Endodermal cell (in vitro differentiated cells): ENCODE data around the gene XAB2. TPM values are rescaled to one million over a fixed set of nuclear protein-coding genes. Genes with fewer than 3 reads are reported as not detected.

Experiments
- DNase-seq: peaks from one replicate; pipeline ENCODE4 v3.0.0-alpha.2; 2017
- H3K27ac ChIP-seq: 2 replicates; pipeline ENCODE4 v1.5.1; 2013; ENCODE audit warnings: mild to moderate bottlenecking, low read depth, low read length, moderate library complexity
- H3K27me3 ChIP-seq: 2 replicates; pipeline ENCODE4 v1.6.1; 2013; ENCODE audit warnings: mild to moderate bottlenecking, low read length, moderate library complexity; ENCODE audit not compliant: insufficient read depth, control insufficient read depth, poor library complexity, severe bottlenecking
- H3K36me3 ChIP-seq: 2 replicates; pipeline ENCODE4 v1.7.0; 2013; ENCODE audit warnings: mild to moderate bottlenecking, low read length, moderate library complexity; ENCODE audit not compliant: control insufficient read depth, insufficient read depth
- H3K4me1 ChIP-seq: one replicate; pipeline ENCODE4 v1.7.0; 2013; ENCODE audit warnings: low read length; ENCODE audit not compliant: control insufficient read depth, insufficient read depth
- H3K4me3 ChIP-seq: 2 replicates; pipeline ENCODE4 v1.5.1; 2013; ENCODE audit warnings: mild to moderate bottlenecking, low read length, moderate library complexity
- H3K9ac ChIP-seq: 2 replicates; pipeline ENCODE4 v1.6.1; 2013; ENCODE audit warnings: mild to moderate bottlenecking, low read length, moderate library complexity; ENCODE audit not compliant: poor library complexity, severe bottlenecking; ENCODE audit errors: extremely low read depth
- H3K9me3 ChIP-seq: 2 replicates; pipeline ENCODE4 v1.6.1; 2013; ENCODE audit warnings: mild to moderate bottlenecking, low read length, moderate library complexity; ENCODE audit not compliant: control insufficient read depth
- H3K27ac Mint-ChIP-seq: 2 replicates; pipeline ENCODE4 v1.8.0; 2020; ENCODE audit warnings: mixed read lengths
- H3K27me3 Mint-ChIP-seq: 2 replicates; pipeline ENCODE4 v1.8.0; 2021; ENCODE audit warnings: mild to moderate bottlenecking, mixed read lengths; ENCODE audit not compliant: insufficient read depth
- H3K36me3 Mint-ChIP-seq: 2 replicates; pipeline ENCODE4 v1.8.0; 2020; ENCODE audit warnings: low read depth, mixed read lengths
- H3K4me1 Mint-ChIP-seq: 2 replicates; pipeline ENCODE4 v1.8.0; 2020; ENCODE audit warnings: mixed read lengths
- H3K4me3 Mint-ChIP-seq: 2 replicates; pipeline ENCODE4 v1.8.0; 2020; ENCODE audit warnings: mild to moderate bottlenecking, moderate library complexity, mixed read lengths
- H3K9me3 Mint-ChIP-seq: 2 replicates; pipeline ENCODE4 v1.8.0; 2020; ENCODE audit warnings: mild to moderate bottlenecking, mixed read lengths
- CTCF ChIP-seq: fragments of 200-600 bp; sonication (generic); conservative IDR thresholded peaks from 2 replicates; pipeline ENCODE4 v1.5.0; 2021; ENCODE audit warnings: antibody characterized with exemption, mild to moderate bottlenecking
- WGBS, 2 experiments: methylation state at CpG; one replicate each; pipeline versions ENCODE4 v1.1.5 to v1.1.7; 2013; ENCODE audit warnings: missing lambda C conversion rate in 2 of 2, mixed read lengths in 1 of 2; ENCODE audit not compliant: insufficient coverage in 1 of 2, insufficient read length in 1 of 2; 5-methylcytosine and 5-hydroxymethylcytosine counted together
- total RNA-seq, 2 donors: library from RNA; stranded (reverse); fragmentation: NEBNext Ultra II Directional in 1 of 2; extraction: Animal tissue kit (Norgen Biotek cat#: 25700) in 1 of 2; gene quantifications; 2 replicates in 1 of 2; 3 replicates in 1 of 2; pipeline ENCODE4 v1.2.1, GENCODE V29; 2021

The XAB2 gene
- total RNA-seq, 2 donors from 2014 or later = 44.3 to 46.6 TPM

- no peak for TF ChIP-seq CTCF
- Histone ChIP-seq H3K4me1 (no peaks in the 10 kb centered on the region), H3K4me3 (no peak overlapping the region), H3K36me3 (peaks cover 18% of the 10 kb centered on the region), H3K27ac (no peak overlapping the region), H3K27me3 (no peaks in the 10 kb centered on the region), H3K9me3 (no peaks in the 10 kb centered on the region), H3K9ac (no peak overlapping the region)
- Mint-ChIP-seq H3K4me3 (no peak overlapping the region), H3K27me3 (no peaks in the 10 kb centered on the region), H3K9me3 (peaks cover 3% of the 10 kb centered on the region), H3K36me3 (peaks cover 39% of the 10 kb centered on the region), H3K4me1 (peaks cover 5% of the 10 kb centered on the region), H3K27ac (peak overlapping the region; percentile 68)
- 91 to 95% methylated on average over 8 to 9 of the region's 9 CpGs for WGBS, 2 experiments
- DNase-seq = no peak
Observed at GRCh38 chr19:7603919-7604318, 25.4 kb downstream of the XAB2 start.

GRCh38 chr19:7602935-7603497 lies 26.3 kb downstream of the XAB2 start:
- no peaks in the 10 kb centered on the region for H3K27me3 ChIP-seq
- no peak overlapping the region for H3K27ac Mint-ChIP-seq

GRCh38 chr19:7602240-7602934 lies 27.0 kb downstream of the XAB2 start:
- Histone ChIP-seq H3K9me3 (no peaks in the 10 kb centered on the region), H3K27me3 (no peaks in the 10 kb centered on the region), H3K4me1 (peaks cover 3% of the 10 kb centered on the region), H3K36me3 (peaks cover 24% of the 10 kb centered on the region), H3K27ac (no peak overlapping the region), H3K4me3 (no peak overlapping the region), H3K9ac (no peak overlapping the region)
- Mint-ChIP-seq H3K9me3 (peaks cover 3% of the 10 kb centered on the region), H3K27me3 (no peaks in the 10 kb centered on the region), H3K4me1 (peaks cover 15% of the 10 kb centered on the region), H3K36me3 (peaks cover 47% of the 10 kb centered on the region), H3K27ac (no peak overlapping the region), H3K4me3 (no peak overlapping the region)
- WGBS, 2 experiments = 85 to 87% methylated on average over 7 to 15 of the region's 15 CpGs
- no peak for DNase-seq
- no peak for TF ChIP-seq CTCF

More at GRCh38 chr19:7602935-7603497, 26.3 kb downstream of the XAB2 start:
- peaks cover 9% of the 10 kb centered on the region for H3K4me1 Mint-ChIP-seq
- H3K4me3 Mint-ChIP-seq = no peak overlapping the region
- H3K27me3 Mint-ChIP-seq = no peaks in the 10 kb centered on the region
- H3K27ac ChIP-seq = no peak overlapping the region
- H3K36me3 ChIP-seq = peaks cover 22% of the 10 kb centered on the region
- no peak overlapping the region for H3K4me3 ChIP-seq
- H3K4me1 ChIP-seq = no peaks in the 10 kb centered on the region
- no peaks in the 10 kb centered on the region for H3K9me3 ChIP-seq
- peaks cover 42% of the 10 kb centered on the region for H3K36me3 Mint-ChIP-seq
- no peak overlapping the region for H3K9ac ChIP-seq
- no peak for DNase-seq
- 93 to 97% methylated on average over 10 to 11 of the region's 11 CpGs for WGBS, 2 experiments
- peaks cover 3% of the 10 kb centered on the region for H3K9me3 Mint-ChIP-seq
- no peak for TF ChIP-seq CTCF
